Measurements from ENCODE around the gene CTDSP2. TPM values are rescaled to one million over a fixed set of nuclear protein-coding genes. Genes with fewer than 3 reads are reported as not detected.
A peak's percentile ranks its signal among the peaks of the same experiment; 100 is the strongest.

CTDSP2 gene
- total RNA-seq, 1 donor from 2014 or later, result 83.2 TPM

DNA sequence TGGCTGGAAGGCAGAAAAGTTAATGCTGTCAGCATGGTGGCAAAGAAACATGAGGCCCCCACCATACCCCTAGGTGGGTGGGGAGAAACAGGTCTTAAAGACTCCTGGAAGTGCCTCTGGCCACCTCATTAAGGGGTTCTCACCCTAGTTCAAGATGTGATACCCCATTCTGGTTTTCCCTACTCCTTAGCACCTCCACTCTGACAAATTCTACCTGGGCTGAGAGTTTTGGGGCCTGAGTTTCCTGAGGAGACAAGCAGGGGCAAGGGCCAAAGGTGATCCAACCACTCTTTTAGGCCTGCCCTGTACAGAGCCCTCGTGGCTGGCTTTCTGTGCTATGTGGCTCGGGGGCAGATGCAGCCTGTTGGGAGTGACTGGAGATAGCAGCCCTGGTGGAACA lies 20.1 kb downstream of the CTDSP2 start:
- DNase-seq (ENCODE audit: low read depth, low spot score), result no peak
- H3K4me1 Mint-ChIP-seq, result peaks cover 1% of the 10 kb centered on the region
- TF ChIP-seq, protein P1, sequence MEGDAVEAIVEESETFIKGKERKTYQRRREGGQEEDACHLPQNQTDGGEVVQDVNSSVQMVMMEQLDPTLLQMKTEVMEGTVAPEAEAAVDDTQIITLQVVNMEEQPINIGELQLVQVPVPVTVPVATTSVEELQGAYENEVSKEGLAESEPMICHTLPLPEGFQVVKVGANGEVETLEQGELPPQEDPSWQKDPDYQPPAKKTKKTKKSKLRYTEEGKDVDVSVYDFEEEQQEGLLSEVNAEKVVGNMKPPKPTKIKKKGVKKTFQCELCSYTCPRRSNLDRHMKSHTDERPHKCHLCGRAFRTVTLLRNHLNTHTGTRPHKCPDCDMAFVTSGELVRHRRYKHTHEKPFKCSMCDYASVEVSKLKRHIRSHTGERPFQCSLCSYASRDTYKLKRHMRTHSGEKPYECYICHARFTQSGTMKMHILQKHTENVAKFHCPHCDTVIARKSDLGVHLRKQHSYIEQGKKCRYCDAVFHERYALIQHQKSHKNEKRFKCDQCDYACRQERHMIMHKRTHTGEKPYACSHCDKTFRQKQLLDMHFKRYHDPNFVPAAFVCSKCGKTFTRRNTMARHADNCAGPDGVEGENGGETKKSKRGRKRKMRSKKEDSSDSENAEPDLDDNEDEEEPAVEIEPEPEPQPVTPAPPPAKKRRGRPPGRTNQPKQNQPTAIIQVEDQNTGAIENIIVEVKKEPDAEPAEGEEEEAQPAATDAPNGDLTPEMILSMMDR (conservative IDR thresholded peaks at IDR 0.05), result no peak
- H3K36me3 Mint-ChIP-seq (ENCODE audit: low read depth), result peaks cover 10% of the 10 kb centered on the region
- no peaks in the 10 kb centered on the region for H3K27me3 Mint-ChIP-seq (ENCODE audit: low read depth)
- no peaks in the 10 kb centered on the region for H3K9me3 Mint-ChIP-seq
- no peak overlapping the region for H3K4me3 Mint-ChIP-seq
- H3K27ac Mint-ChIP-seq (ENCODE audit: unreplicated experiment), result no peak overlapping the region

DNA sequence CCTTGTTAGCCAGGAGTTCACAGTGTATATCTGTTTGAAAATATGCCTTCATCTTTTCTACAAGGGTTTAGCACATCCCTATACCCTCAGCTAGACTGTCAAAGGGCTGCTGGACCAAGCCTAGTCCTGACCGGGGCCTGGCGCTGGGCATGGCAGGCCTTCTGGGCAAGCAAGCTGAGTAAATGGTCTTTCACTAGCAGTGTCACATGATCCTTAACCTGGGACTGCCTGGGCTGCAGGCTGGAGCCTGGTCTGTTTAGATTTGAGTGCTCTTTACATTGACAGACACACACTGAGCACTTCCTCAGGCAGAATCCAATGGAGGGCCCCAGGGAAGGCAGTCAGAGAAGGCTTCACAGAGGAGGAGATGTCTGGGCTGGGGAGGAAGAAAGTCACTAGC lies 21.1 kb downstream of the CTDSP2 start:
- Mint-ChIP-seq H3K36me3 (ENCODE audit: low read depth) (peaks cover 10% of the 10 kb centered on the region), H3K27me3 (ENCODE audit: low read depth) (no peaks in the 10 kb centered on the region), H3K4me3 (no peak overlapping the region), H3K9me3 (no peaks in the 10 kb centered on the region), H3K4me1 (no peaks in the 10 kb centered on the region), H3K27ac (ENCODE audit: unreplicated experiment) (no peak overlapping the region)
- DNase-seq (ENCODE audit: low read depth, low spot score), result no peak
- TF ChIP-seq, protein P1 (conservative IDR thresholded peaks at IDR 0.05), result no peak

DNA sequence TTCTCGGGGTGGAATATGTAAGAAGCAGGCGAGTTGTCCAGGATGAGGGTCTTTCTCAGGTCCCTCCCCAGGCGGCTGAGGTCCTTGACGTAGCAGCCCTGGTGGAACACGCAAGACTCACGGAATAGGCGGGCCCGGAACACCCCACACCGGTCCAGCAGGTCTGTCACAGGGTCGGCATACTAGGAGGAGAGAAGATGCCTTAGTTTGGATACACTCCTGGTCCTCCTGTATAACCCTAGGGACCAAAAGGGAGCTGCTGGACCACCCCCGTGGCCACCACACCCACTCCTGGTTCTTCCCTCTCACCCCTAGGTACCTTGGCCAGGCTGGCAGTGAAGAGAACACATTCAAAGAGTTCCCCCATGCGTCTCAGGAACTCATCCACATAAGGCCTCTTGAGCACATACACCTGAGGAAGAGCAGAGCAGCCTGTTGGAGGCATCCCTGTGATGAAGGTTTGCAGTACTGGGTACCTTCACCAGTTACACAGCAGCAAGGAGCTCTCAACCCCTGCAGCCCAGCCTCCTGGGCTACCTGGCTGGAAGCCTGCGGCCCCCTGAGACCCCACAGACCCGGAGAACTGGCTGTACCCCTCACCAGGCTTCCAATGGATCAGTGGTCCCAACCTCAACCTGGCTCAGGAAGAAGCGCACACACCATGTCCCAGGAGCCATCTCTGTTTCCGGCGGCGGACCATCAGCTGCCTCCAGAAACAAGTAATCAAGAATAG lies 22.5 kb downstream of the CTDSP2 start:
- no peak for DNase-seq (ENCODE audit: low read depth, low spot score)
- H3K36me3 Mint-ChIP-seq (ENCODE audit: low read depth), result peaks cover 10% of the 10 kb centered on the region
- no peaks in the 10 kb centered on the region for H3K9me3 Mint-ChIP-seq
- H3K27me3 Mint-ChIP-seq (ENCODE audit: low read depth), result no peaks in the 10 kb centered on the region
- H3K4me1 Mint-ChIP-seq, result no peaks in the 10 kb centered on the region
- TF ChIP-seq, protein P1 (conservative IDR thresholded peaks at IDR 0.05), result no peak
- no peak overlapping the region for H3K4me3 Mint-ChIP-seq
- no peak overlapping the region for H3K27ac Mint-ChIP-seq (ENCODE audit: unreplicated experiment)

DNA sequence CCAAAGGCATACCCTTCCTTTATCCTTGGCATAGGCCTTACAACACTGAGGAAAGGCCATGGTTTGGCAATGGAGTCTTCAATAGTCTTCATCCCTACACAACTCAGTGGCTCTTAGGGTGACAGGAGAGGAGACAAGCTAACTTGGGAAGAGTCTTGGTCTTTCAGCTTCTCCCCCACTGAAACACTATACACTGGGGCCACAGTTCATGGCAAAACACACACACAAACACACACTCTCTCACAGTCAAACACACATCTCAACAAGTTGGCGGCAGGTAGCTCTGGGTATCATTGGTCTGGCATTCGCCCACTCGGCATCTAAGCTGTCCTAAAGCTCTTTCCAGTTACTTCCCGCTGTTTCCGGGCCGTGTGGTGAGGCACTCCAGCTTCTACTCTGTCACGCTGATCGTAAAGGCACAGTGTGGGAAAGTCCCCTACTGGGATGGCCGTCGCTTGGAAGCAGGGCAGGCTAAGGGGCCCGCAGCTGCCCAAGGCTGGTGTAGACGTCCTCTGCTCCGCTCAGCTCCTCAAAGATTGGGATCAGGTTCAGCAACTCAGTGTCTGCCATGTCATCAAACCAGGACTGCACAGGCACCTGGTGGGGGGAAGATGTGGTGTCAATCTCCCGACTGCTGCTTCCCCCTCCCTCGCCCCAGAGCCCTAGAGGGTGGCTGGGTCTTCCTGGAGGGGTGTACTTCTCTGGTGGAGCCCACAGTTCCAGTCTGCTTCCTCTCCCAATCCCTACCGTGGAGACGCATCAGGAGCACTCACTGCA lies 23.2 kb downstream of the CTDSP2 start:
- H3K36me3 Mint-ChIP-seq (ENCODE audit: low read depth), result peaks cover 10% of the 10 kb centered on the region
- H3K9me3 Mint-ChIP-seq, result no peaks in the 10 kb centered on the region
- DNase-seq (ENCODE audit: low read depth, low spot score), result no peak
- no peaks in the 10 kb centered on the region for H3K4me1 Mint-ChIP-seq
- no peaks in the 10 kb centered on the region for H3K27me3 Mint-ChIP-seq (ENCODE audit: low read depth)
- H3K27ac Mint-ChIP-seq (ENCODE audit: unreplicated experiment), result peak overlapping the region; percentile 40
- no peak overlapping the region for H3K4me3 Mint-ChIP-seq
- TF ChIP-seq, protein P1 (conservative IDR thresholded peaks at IDR 0.05), result no peak

DNA sequence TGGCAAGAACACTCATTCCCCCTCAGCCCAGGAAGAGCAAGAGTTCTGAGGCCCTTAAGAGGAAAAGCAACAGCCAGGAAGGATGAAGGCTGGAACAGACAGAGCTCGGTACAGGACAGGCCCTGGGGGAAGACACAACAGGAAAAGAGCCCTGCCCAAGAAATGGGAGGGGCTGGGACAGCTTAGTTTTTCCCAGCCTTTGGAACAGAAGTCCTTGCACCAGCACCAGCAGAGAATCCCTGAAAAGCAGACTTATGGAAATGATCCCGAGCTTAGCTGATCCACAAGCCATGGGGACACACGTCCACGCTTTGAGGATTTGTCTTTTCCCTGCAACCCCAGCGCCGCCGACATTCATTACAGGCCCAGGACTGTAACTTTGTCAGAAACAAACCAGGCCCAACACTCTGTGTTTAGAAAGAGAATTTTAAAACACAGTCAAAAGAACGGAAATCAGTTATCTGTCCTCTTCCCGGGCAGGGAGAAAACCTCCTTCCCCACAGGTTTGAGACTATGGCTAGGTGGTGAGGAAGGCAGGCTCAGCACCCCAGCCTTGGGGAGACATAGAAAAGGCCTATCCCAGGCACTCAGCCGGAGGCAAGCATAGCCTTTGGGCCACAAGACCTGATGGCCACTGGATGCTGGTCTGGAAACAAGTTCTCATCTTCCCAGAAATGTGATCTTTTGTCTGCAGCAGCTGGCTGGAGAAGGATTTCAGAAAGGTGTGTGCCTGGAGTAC lies 24.0 kb downstream of the CTDSP2 start:
- no peaks in the 10 kb centered on the region for H3K9me3 Mint-ChIP-seq
- H3K4me3 Mint-ChIP-seq, result no peak overlapping the region
- no peak for DNase-seq (ENCODE audit: low read depth, low spot score)
- peaks cover 10% of the 10 kb centered on the region for H3K36me3 Mint-ChIP-seq (ENCODE audit: low read depth)
- H3K4me1 Mint-ChIP-seq, result no peaks in the 10 kb centered on the region
- no peak overlapping the region for H3K27ac Mint-ChIP-seq (ENCODE audit: unreplicated experiment)
- no peaks in the 10 kb centered on the region for H3K27me3 Mint-ChIP-seq (ENCODE audit: low read depth)
- TF ChIP-seq, protein P1 (conservative IDR thresholded peaks at IDR 0.05), result no peak

Data from neural crest cell (in vitro differentiated cells).